H1 (cell line): ENCODE measurements around the gene PLEKHA4. TPM values are rescaled to one million over a fixed set of nuclear protein-coding genes. Genes with fewer than 3 reads are reported as not detected.

Experiments
- CTCF ChIA-PET: fragments of 300-600 bp; sonication (Branson Sonifier 250); formaldehyde crosslinking; loops from one replicate; lab custom pipeline; 2021; ENCODE audit not compliant: partially characterized antibody; lab: Charles Lee
- POLR2A ChIA-PET: fragments of 300-600 bp; sonication (Branson Sonifier 250); formaldehyde crosslinking; loops from one replicate; lab custom pipeline; 2021; ENCODE audit warnings: inconsistent platforms; ENCODE audit not compliant: partially characterized antibody; lab: Charles Lee
- DNase-seq, 2 experiments: peaks; one replicate each; pipeline versions ENCODE4 v3.0.0 to v3.0.0-alpha.2; 2010 to 2022; ENCODE audit warnings: low spot score in 2 of 2, low read depth in 1 of 2, mixed read lengths in 1 of 2
- FAIRE-seq: peaks from 2 replicates; lab custom pipeline; 2011; peaks lifted over from hg19 to GRCh38; lab: Jason Lieb, UNC
- H2AFZ ChIP-seq: 2 replicates; pipeline ENCODE4 v1.8.1; 2012; ENCODE audit warnings: low read length, inconsistent platforms
- H2AK5ac ChIP-seq: 2 replicates; pipeline ENCODE4 v1.6.1; 2013; ENCODE audit warnings: low read depth, low read length
- H2BK120ac ChIP-seq: replicated peaks from 2 replicates; pipeline ENCODE3; 2013; ENCODE audit warnings: low read depth, low read length, inconsistent platforms
- H2BK12ac ChIP-seq: 2 replicates; pipeline ENCODE4 v1.6.1; 2013; ENCODE audit warnings: low read depth, low read length
- H2BK15ac ChIP-seq: 2 replicates; pipeline ENCODE4 v1.6.1; 2013; ENCODE audit warnings: low read length
- H2BK20ac ChIP-seq: 2 replicates; pipeline ENCODE4 v1.6.1; 2013; ENCODE audit warnings: low read length
- H2BK5ac ChIP-seq: 2 replicates; pipeline ENCODE4 v1.6.1; 2013; ENCODE audit warnings: low read depth, low read length
- H3K14ac ChIP-seq: 2 replicates; pipeline ENCODE4 v1.6.1; 2013; ENCODE audit warnings: inconsistent platforms; ENCODE audit not compliant: insufficient read length
- H3K18ac ChIP-seq: 2 replicates; pipeline ENCODE4 v1.6.1; 2013; ENCODE audit warnings: low read length; ENCODE audit errors: extremely low read depth
- H3K23ac ChIP-seq: 2 replicates; pipeline ENCODE4 v1.6.1; 2013; ENCODE audit warnings: inconsistent platforms; ENCODE audit not compliant: insufficient read length
- H3K23me2 ChIP-seq: 2 replicates; pipeline ENCODE4 v1.6.1; 2013; ENCODE audit warnings: low read depth, low read length
- H3K27ac ChIP-seq: 2 replicates; pipeline ENCODE4 v1.6.1; 2011; ENCODE audit warnings: low read depth, low read length, inconsistent platforms
- H3K27me3 ChIP-seq, 4 experiments: replicated peaks in 1 of 4; 1 replicate in 1 of 4; 2 replicates in 3 of 4; pipeline versions ENCODE4 v1.6.1 to v1.8.1; 2011 to 2013; ENCODE audit warnings: low read length in 3 of 4, mild to moderate bottlenecking in 3 of 4, inconsistent platforms in 2 of 4, mixed read lengths in 2 of 4, moderate library complexity in 1 of 4; ENCODE audit not compliant: control insufficient read depth in 3 of 4, insufficient read depth in 3 of 4; ENCODE audit errors: extremely low read depth in 1 of 4
- H3K36me3 ChIP-seq, 4 experiments: 2 replicates each; pipeline versions ENCODE4 v1.6.1 to v1.8.1; 2011 to 2013; ENCODE audit warnings: mild to moderate bottlenecking in 4 of 4, low read length in 3 of 4, moderate library complexity in 2 of 4, control low read depth in 1 of 4, inconsistent platforms in 1 of 4; ENCODE audit not compliant: insufficient read depth in 4 of 4, control insufficient read depth in 2 of 4
- H3K4ac ChIP-seq: replicated peaks from 2 replicates; pipeline ENCODE3; 2013; ENCODE audit warnings: low read length, low read depth, mixed read lengths, inconsistent platforms; ENCODE audit not compliant: insufficient read length
- H3K4me1 ChIP-seq, 4 experiments: replicated peaks in 1 of 4; 1 replicate in 1 of 4; 2 replicates in 3 of 4; pipeline versions ENCODE4 v1.6.1 to v1.8.1; 2011 to 2013; ENCODE audit warnings: low read length in 3 of 4, inconsistent platforms in 2 of 4, mixed read lengths in 1 of 4; ENCODE audit not compliant: insufficient read depth in 4 of 4, control insufficient read depth in 3 of 4
- H3K4me2 ChIP-seq, 2 experiments: 2 replicates each; pipeline versions ENCODE4 v1.6.1 to v1.8.1; 2011 to 2013; ENCODE audit warnings: low read depth in 2 of 2, low read length in 2 of 2, control low read depth in 1 of 2, inconsistent platforms in 1 of 2, mild to moderate bottlenecking in 1 of 2; ENCODE audit not compliant: insufficient read depth in 1 of 2
- H3K4me3 ChIP-seq, 4 experiments: fragments of 200-600, 300-600 bp in 1 of 4; sonication (generic), shearing (Covaris generic), sonication (Bioruptor Twin) in 1 of 4; 2 replicates each; pipeline versions ENCODE4 v1.5.1 to v1.8.1; 2011 to 2016; ENCODE audit warnings: low read length in 4 of 4, low read depth in 3 of 4, control low read depth in 2 of 4, inconsistent platforms in 2 of 4, mild to moderate bottlenecking in 2 of 4, mixed read lengths in 1 of 4, moderate library complexity in 1 of 4; ENCODE audit not compliant: insufficient read depth in 2 of 4; ENCODE audit errors: extremely low read depth in 1 of 4
- H3K56ac ChIP-seq: replicated peaks from 2 replicates; pipeline ENCODE3; 2013; ENCODE audit warnings: low read depth, mild to moderate bottlenecking, mixed read lengths, low read length, inconsistent platforms; ENCODE audit not compliant: insufficient read length
- H3K79me1 ChIP-seq: 2 replicates; pipeline ENCODE4 v1.6.1; 2013; ENCODE audit warnings: low read depth, low read length, control low read depth
- H3K79me2 ChIP-seq, 2 experiments: 2 replicates each; pipeline versions ENCODE4 v1.6.1 to v1.8.1; 2012 to 2013; ENCODE audit warnings: low read length in 2 of 2, mild to moderate bottlenecking in 2 of 2, inconsistent platforms in 1 of 2; ENCODE audit not compliant: insufficient read depth in 2 of 2, control insufficient read depth in 1 of 2
- H3K9ac ChIP-seq, 4 experiments: replicated peaks in 1 of 4; 1 replicate in 1 of 4; 2 replicates in 3 of 4; pipeline versions ENCODE4 v1.6.1 to v1.8.1; 2011 to 2013; ENCODE audit warnings: low read depth in 3 of 4, low read length in 3 of 4, control low read depth in 2 of 4, mild to moderate bottlenecking in 2 of 4, moderate library complexity in 2 of 4, inconsistent platforms in 1 of 4; ENCODE audit errors: extremely low read depth in 1 of 4
- H3K9me3 ChIP-seq, 2 experiments: 2 replicates each; pipeline versions ENCODE4 v1.6.1 to v1.8.1; 2012 to 2013; ENCODE audit warnings: mild to moderate bottlenecking in 2 of 2, moderate library complexity in 2 of 2, control low read depth in 1 of 2, inconsistent platforms in 1 of 2, low read depth in 1 of 2, low read length in 1 of 2, mixed read lengths in 1 of 2; ENCODE audit not compliant: insufficient read depth in 2 of 2
- H4K20me1 ChIP-seq, 2 experiments: replicated peaks in 1 of 2; 2 replicates each; pipeline versions ENCODE3 to v1.8.1; 2011 to 2013; ENCODE audit warnings: inconsistent platforms in 2 of 2, low read length in 2 of 2, mild to moderate bottlenecking in 1 of 2; ENCODE audit not compliant: insufficient read depth in 2 of 2, control insufficient read depth in 1 of 2
- H4K5ac ChIP-seq: 2 replicates; pipeline ENCODE4 v1.6.1; 2013; ENCODE audit warnings: low read length, low read depth, mixed read lengths, inconsistent platforms; ENCODE audit not compliant: insufficient read length
- H4K8ac ChIP-seq: 2 replicates; pipeline ENCODE4 v1.8.0; 2013; ENCODE audit warnings: mild to moderate bottlenecking, moderate library complexity, low read length, inconsistent platforms; ENCODE audit not compliant: insufficient read depth; ENCODE audit errors: extremely low read depth
- H4K91ac ChIP-seq: replicated peaks from 2 replicates; pipeline ENCODE3; 2013; ENCODE audit warnings: low read length, mixed read lengths, inconsistent platforms; ENCODE audit not compliant: insufficient read length
- ASH2L ChIP-seq: fragments of 200-600, 300-600 bp; sonication (generic); IDR thresholded peaks from one replicate; pipeline ENCODE4 v1.7.1; 2017; ENCODE audit warnings: low read length
- BACH1 ChIP-seq: IDR thresholded peaks from 2 replicates; pipeline ENCODE4 v1.6.1; 2012; ENCODE audit warnings: low read length, improper control_type of control experiment
- CBX5 ChIP-seq: fragments of 300-800, 300-1000 bp; sonication (generic); IDR thresholded peaks from 2 replicates; pipeline ENCODE4 v1.7.1; 2016; ENCODE audit warnings: antibody characterized with exemption, low read length, low read depth
- GABPA ChIP-seq: IDR thresholded peaks from 2 replicates; pipeline ENCODE4 v1.6.1; 2011; ENCODE audit warnings: mild to moderate bottlenecking, low read length, moderate library complexity, borderline replicate concordance; ENCODE audit not compliant: insufficient read depth
- GTF2F1 ChIP-seq: IDR thresholded peaks from 2 replicates; pipeline ENCODE4 v1.6.1; 2012; ENCODE audit warnings: low read depth, low read length, improper control_type of control experiment, borderline replicate concordance
- MAX ChIP-seq: IDR thresholded peaks from 2 replicates; pipeline ENCODE4 v1.6.1; 2012; ENCODE audit warnings: inconsistent platforms
- NRF1 ChIP-seq: IDR thresholded peaks from 2 replicates; pipeline ENCODE4 v1.6.1; 2011; ENCODE audit warnings: mild to moderate bottlenecking, low read depth, low read length, improper control_type of control experiment
- POLR2A ChIP-seq, 2 experiments: IDR thresholded peaks; 1 replicate in 1 of 2; 2 replicates in 1 of 2; pipeline ENCODE4 v1.6.1; 2011; ENCODE audit warnings: low read depth in 2 of 2, low read length in 2 of 2, mild to moderate bottlenecking in 2 of 2; ENCODE audit errors: control extremely low read depth in 1 of 2
- RAD21 ChIP-seq, 2 experiments: IDR thresholded peaks in 1 of 2; conservative IDR thresholded peaks in 1 of 2; 2 replicates each; pipeline ENCODE4 v1.6.1; 2011; ENCODE audit warnings: low read depth in 2 of 2, low read length in 2 of 2, improper control_type of control experiment in 1 of 2, inconsistent platforms in 1 of 2, mild to moderate bottlenecking in 1 of 2, moderate library complexity in 1 of 2
- SP2 ChIP-seq: IDR thresholded peaks from 2 replicates; pipeline ENCODE4 v1.6.1; 2012; ENCODE audit warnings: mild to moderate bottlenecking, low read length, inconsistent platforms
- WGBS, 2 experiments: shearing (Covaris generic) in 1 of 2; methylation state at CpG; one replicate each; pipeline versions ENCODE4 v1.1.6 to v1.1.7; 2013 to 2015; ENCODE audit warnings: low lambda C conversion rate in 2 of 2, mixed read lengths in 2 of 2, inconsistent platforms in 1 of 2, low coverage in 1 of 2, missing lambda C conversion rate in 1 of 2; ENCODE audit not compliant: insufficient replicate concordance in 2 of 2, insufficient coverage in 1 of 2, insufficient read length in 1 of 2; ENCODE audit errors: extremely low coverage in 1 of 2, missing lambda C conversion rate in 1 of 2; 5-methylcytosine and 5-hydroxymethylcytosine counted together
- polyA plus RNA-seq, 7 experiments: library from polyadenylated mRNA; depleted of rRNA in 3 of 7; stranded (reverse) in 5 of 7; unstranded in 2 of 7; fragments of >200 nt in 5 of 7; fragments of 200-250 nt in 2 of 7; gene quantifications; 1 replicate in 5 of 7; 2 replicates in 1 of 7; 4 replicates in 1 of 7; pipeline versions ENCODE4 v1.2.1 to v1.2.3, GENCODE V29; 2011 to 2013; ENCODE audit warnings: missing spikeins in 2 of 7, mixed read lengths in 2 of 7
- total RNA-seq: library from RNA; stranded (reverse); fragmentation: NEBNext Ultra II Directional; extraction: Animal tissue kit (Norgen Biotek cat#: 25700); gene quantifications from 2 replicates; pipeline ENCODE4 v1.2.1, GENCODE V29; 2021

PLEKHA4 gene
- total and polyA plus RNA-seq, 2 of the 8 experiments (the other 6 are each of a cell fraction or from before 2014, with no cell fraction given): 8.2 to 18.0 TPM

GRCh38 chr19:48833977-48834376 is 34.4 kb downstream of the PLEKHA4 start:
- H3K56ac ChIP-seq: no peak overlapping the region
- WGBS, 2 experiments: 84% methylated on average over 5 of the region's 5 CpGs; no CpG with 5 or more reads in 1 of the 2 experiments
- H3K18ac ChIP-seq: no peak overlapping the region
- no peak overlapping the region for H2BK5ac ChIP-seq
- H2BK20ac ChIP-seq: no peak overlapping the region
- H4K8ac ChIP-seq: no peak overlapping the region
- H2BK120ac ChIP-seq: no peak overlapping the region
- no peak overlapping the region for H3K4ac ChIP-seq
- H4K91ac ChIP-seq: no peak overlapping the region
- H2BK12ac ChIP-seq: 0 out of 2 replicates have a peak overlapping the region, but pooled peaks have one; percentile 71
- H3K23me2 ChIP-seq: peaks cover 11% of the 10 kb centered on the region; the same call in 1 of the 2 replicates
- no peak for DNase-seq
- no peak overlapping the region for H3K23ac ChIP-seq
- H4K5ac ChIP-seq: no peak overlapping the region
- H3K4me1 ChIP-seq: peaks cover 0 to 2% (median 0%) of the 10 kb centered on the region in 4 experiments; a peak in 2 of 7 replicates
- no peaks in the 10 kb centered on the region for H3K9me3 ChIP-seq
- POLR2A ChIA-PET: interaction anchor here (1.2 to 2.2 kb wide), 3 partner anchors 15 to 40 kb away, joined by 4 to 8 read pairs (median 8); partner anchors contain the start of gene BCAT2
- H3K27me3 ChIP-seq: no peaks in the 10 kb centered on the region
- H3K14ac ChIP-seq: no peak overlapping the region
- H3K79me2 ChIP-seq: no peaks in the 10 kb centered on the region
- H2AK5ac ChIP-seq: no peak overlapping the region
- TF ChIP-seq CBX5 (no peak), POLR2A (IDR thresholded peaks at IDR 0.05; ENCODE audit: control extremely low read depth in 1 of 2, low read depth in 2 of 2, low read length in 2 of 2) (no peak), RAD21 (IDR thresholded peaks at IDR 0.05 in 1 of 2, conservative IDR thresholded peaks at IDR 0.05 in 1 of 2; ENCODE audit: low read depth in 2 of 2, low read length in 2 of 2) (no peak), SP2 (no peak), BACH1 (no peak), NRF1 (no peak), GABPA (no peak), GTF2F1 (no peak), ASH2L (no peak), MAX (no peak)
- TF ChIP-seq, all 59 proteins: peak for 0
- H3K36me3 ChIP-seq: peaks cover 0 to 16% (median 3%) of the 10 kb centered on the region in 4 experiments; a peak in 6 of 8 replicates
- H4K20me1 ChIP-seq: no peaks in the 10 kb centered on the region
- no peak overlapping the region for H3K9ac ChIP-seq
- no peak overlapping the region for H3K27ac ChIP-seq
- no peak for FAIRE-seq
- H2AFZ ChIP-seq: no peak overlapping the region
- H3K4me2 ChIP-seq: no peak overlapping the region; a peak in 1 of 4 replicates
- H2BK15ac ChIP-seq: no peak overlapping the region
- CTCF ChIA-PET: interaction anchor here (1.0 to 4.5 kb wide), 4 partner anchors 9 to 46 kb away, joined by 5 to 21 read pairs (median 6); no protein-coding TSS in a partner anchor
- no peak overlapping the region for H3K4me3 ChIP-seq
- H3K79me1 ChIP-seq: no peaks in the 10 kb centered on the region
